ENCODE results near the gene TFAP2E. TPM values are rescaled to one million over a fixed set of nuclear protein-coding genes. Genes with fewer than 3 reads are reported as not detected.

The TFAP2E gene
- total RNA-seq, 8 experiments from 2014 or later, result 0.20 to 12.4 (median 3.0) TPM

DNA sequence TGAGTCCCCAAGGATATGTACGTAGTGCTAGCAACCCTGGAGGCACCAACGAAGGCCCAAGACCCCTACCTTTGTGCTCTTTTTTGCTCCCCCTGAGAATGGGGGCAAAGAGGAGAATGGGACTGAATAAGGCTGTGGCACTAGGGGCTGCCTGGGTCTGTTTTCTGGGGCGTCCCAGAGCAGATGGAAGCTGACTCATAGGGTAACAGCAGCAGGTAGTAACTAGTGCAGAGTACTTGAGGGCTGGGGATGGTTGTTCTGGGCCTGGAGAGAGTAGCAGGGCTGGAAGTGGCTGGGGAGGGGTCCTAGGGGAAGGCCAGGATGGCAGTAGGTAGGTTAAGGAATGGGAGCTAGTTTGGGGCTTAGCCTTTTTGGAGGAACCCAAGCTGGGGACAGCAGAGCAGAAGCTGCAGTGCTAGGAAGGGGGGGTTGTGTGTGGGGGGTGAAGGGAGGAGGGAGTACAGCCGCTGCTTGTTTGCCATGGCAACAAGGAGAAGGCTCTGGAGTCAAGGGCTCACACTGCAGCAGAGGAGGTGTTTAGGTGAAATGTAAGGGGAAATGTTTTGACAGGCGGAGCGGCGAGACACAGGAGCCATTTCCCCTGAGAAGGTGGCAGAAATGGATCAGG lies 13.7 kb upstream of the TFAP2E start:
- ATAC-seq (replicated peaks in 6 of 8), result no peak
- Histone ChIP-seq H3K4me1 (replicated peaks in 1 of 2) (peaks cover 23 to 24% of the 10 kb centered on the region in 2 donors), H3K4me3 (peak overlapping the region; percentile 68 to 93 (median 86))

GRCh38 chr1:35560256-35561225 lies 12.6 kb upstream of the TFAP2E start:
- WGBS, 10 experiments, result 33 to 99% (median 90%) methylated on average over 1 to 28 of the region's 44 CpGs; no CpG with 5 or more reads in 5 of the 10 experiments
- in situ Hi-C loops (cut with MboI; ENCODE audit: low pct_unique_long_range_greater_than_20kb in 2 of 9, low sequenced_read_pairs in 9 of 9, unreplicated experiment in 9 of 9), result loop anchor here in 5 of 9 experiments (10.0 to 25.0 kb wide), 2 partner anchors 152 to 164 kb away; partner anchors contain the start of gene C1orf216 (in 2 of the 5)
- Histone ChIP-seq H3K4me3 (no peak overlapping the region), H3K27ac (no peak overlapping the region), H3K4me1 (replicated peaks in 1 of 2) (peaks cover 13 to 14% of the 10 kb centered on the region in 2 donors)
- no peak for ATAC-seq (replicated peaks in 6 of 8)

More for the DNA sequence above, 13.7 kb upstream of the TFAP2E start:
- in situ Hi-C loops (cut with MboI; ENCODE audit: low pct_unique_long_range_greater_than_20kb in 2 of 9, low sequenced_read_pairs in 9 of 9, unreplicated experiment in 9 of 9), result loop anchor here in 2 of 9 experiments (25.0 kb wide), 1 partner anchor 153 kb away; the partner anchor contains the start of gene C1orf216 (in 2 of the 2)
- WGBS, 10 experiments, result 50 to 100% (median 97%) methylated on average over 1 to 5 of the region's 7 CpGs; no CpG with 5 or more reads in 2 of the 10 experiments
- no peak overlapping the region for H3K27ac ChIP-seq

DNA sequence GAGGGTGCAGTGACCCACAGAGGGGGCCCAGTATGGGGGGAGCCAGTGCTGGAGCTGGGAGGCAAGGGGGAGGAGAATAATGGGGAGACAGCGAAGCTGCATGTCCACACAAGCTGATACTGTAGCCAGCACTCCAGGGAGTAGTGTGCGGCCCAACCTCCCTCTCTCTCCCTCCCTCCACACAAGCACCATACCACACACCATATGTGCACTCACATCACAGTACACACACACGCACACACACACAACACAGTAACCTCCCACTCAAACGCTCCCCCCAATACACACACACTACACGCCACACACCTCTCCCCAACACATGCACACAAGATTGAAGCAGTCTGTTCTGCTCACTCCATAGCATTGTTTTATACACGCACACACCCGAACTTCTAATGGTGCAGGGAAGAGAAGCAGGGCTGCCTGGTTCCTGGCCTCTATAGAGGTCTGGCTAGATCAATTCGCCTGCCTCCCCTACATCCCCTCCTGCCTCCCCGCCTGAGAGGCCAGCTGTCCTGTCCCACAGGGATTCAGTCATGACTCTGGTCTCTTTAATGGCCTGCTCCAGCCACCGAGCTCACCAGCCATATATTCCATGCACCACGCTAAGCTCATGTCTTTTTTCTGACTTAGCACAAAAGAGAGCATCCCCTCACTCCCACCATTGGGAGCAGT lies 11.7 kb upstream of the TFAP2E start:
- ATAC-seq (replicated peaks in 6 of 8), result no peak
- in situ Hi-C loops (cut with MboI; ENCODE audit: low pct_unique_long_range_greater_than_20kb in 2 of 9, low sequenced_read_pairs in 9 of 9, unreplicated experiment in 9 of 9), result loop anchor here in 5 of 9 experiments (10.0 to 25.0 kb wide), 2 partner anchors 151 to 163 kb away; partner anchors contain the start of gene C1orf216 (in 2 of the 5)
- WGBS, 10 experiments, result 71 to 94% (median 85%) methylated on average over 3 to 4 of the region's 11 CpGs; no CpG with 5 or more reads in 6 of the 10 experiments
- peaks cover 4 to 8% of the 10 kb centered on the region in 2 donors for H3K4me1 ChIP-seq (replicated peaks in 1 of 2)
- no peak overlapping the region for H3K4me3 ChIP-seq
- H3K27ac ChIP-seq, result no peak overlapping the region

- no peak overlapping the region for H3K4me3 ChIP-seq
Measured at GRCh38 chr1:35561972-35562680, 11.0 kb upstream of the TFAP2E start.

GRCh38 chr1:35563166-35563565 lies 9.9 kb upstream of the TFAP2E start:
- in situ Hi-C loops (cut with MboI; ENCODE audit: low pct_unique_long_range_greater_than_20kb in 2 of 9, low sequenced_read_pairs in 9 of 9, unreplicated experiment in 9 of 9), result loop anchor here in 5 of 9 experiments (10.0 to 25.0 kb wide), 2 partner anchors 149 to 162 kb away; partner anchors contain the start of gene C1orf216 (in 2 of the 5)
- Histone ChIP-seq H3K27ac (no peak overlapping the region), H3K4me3 (no peak overlapping the region), H3K4me1 (replicated peaks in 1 of 2) (peaks cover 4 to 8% of the 10 kb centered on the region in 2 donors)
- ATAC-seq (replicated peaks in 6 of 8), result no peak
- 63 to 100% (median 93%) methylated on average over 1 to 4 of the region's 12 CpGs; no CpG with 5 or more reads in 5 of the 10 experiments for WGBS, 10 experiments

More at GRCh38 chr1:35561972-35562680, 11.0 kb upstream of the TFAP2E start:
- Histone ChIP-seq H3K27ac (no peak overlapping the region), H3K4me1 (replicated peaks in 1 of 2) (peaks cover 4 to 8% of the 10 kb centered on the region in 2 donors)
- WGBS, 10 experiments, result 60 to 100% (median 86%) methylated on average over 1 to 13 of the region's 15 CpGs; no CpG with 5 or more reads in 3 of the 10 experiments
- no peak for ATAC-seq (replicated peaks in 6 of 8)
- in situ Hi-C loops (cut with MboI; ENCODE audit: low pct_unique_long_range_greater_than_20kb in 2 of 9, low sequenced_read_pairs in 9 of 9, unreplicated experiment in 9 of 9), result loop anchor here in 5 of 9 experiments (10.0 to 25.0 kb wide), 2 partner anchors 150 to 163 kb away; partner anchors contain the start of gene C1orf216 (in 2 of the 5)

GRCh38 chr1:35564037-35564883 lies 8.9 kb upstream of the TFAP2E start:
- peak; percentile 39 to 77 (median 45) for ATAC-seq (replicated peaks in 6 of 8)
- in situ Hi-C loops (cut with MboI; ENCODE audit: low pct_unique_long_range_greater_than_20kb in 2 of 9, low sequenced_read_pairs in 9 of 9, unreplicated experiment in 9 of 9), result loop anchor here in 5 of 9 experiments (10.0 to 25.0 kb wide), 2 partner anchors 148 to 161 kb away; partner anchors contain the start of gene C1orf216 (in 2 of the 5)
- 30 to 93% (median 69%) methylated on average over 1 to 8 of the region's 9 CpGs; no CpG with 5 or more reads in 2 of the 10 experiments for WGBS, 10 experiments
- Histone ChIP-seq H3K27ac (no peak overlapping the region), H3K4me1 (replicated peaks in 1 of 2) (peaks cover under 1 to 2% of the 10 kb centered on the region in 2 donors), H3K4me3 (no peak overlapping the region)

DNA sequence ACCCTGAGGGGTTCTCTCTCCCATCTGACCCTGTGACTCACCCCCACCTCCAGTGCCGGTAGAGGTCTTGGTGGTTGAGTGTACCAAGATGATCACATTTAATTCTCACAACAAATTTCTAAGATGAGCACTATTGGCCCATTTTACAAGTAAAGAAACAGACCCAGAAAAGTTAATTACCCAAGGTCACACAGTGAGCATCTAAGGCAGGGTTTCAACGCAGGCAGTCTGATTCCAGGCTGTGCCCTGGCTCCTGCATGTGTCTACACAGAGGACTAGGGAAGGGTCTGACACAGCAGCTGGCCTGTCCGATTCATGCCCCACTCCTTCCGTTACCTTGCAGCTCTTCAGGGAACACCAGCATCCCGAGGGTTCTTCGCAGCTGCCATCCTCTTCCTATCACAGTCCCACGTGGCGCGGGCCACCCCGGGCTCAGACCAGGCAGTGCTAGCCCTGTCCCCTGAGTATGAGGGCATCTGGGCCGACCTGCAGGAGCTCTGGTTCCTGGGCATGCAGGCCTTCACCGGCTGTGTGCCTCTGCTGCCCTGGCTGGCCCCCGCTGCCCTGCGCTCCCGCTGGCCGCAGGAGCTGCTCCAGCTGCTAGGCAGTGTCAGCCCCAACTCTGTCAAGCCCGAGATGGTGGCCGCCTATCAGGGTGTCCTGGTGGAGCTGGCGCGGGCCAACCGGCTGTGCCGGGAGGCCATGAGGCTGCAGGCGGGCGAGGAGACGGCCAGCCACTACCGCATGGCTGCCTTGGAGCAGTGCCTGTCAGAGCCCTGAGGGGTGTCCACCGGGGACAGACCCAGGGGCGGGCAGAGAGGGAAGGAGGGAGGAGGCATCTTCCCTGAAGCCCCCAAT lies 8.0 kb upstream of the TFAP2E start:
- no peak for ATAC-seq (replicated peaks in 6 of 8)
- no peaks in the 10 kb centered on the region for H3K4me1 ChIP-seq (replicated peaks in 1 of 2)
- WGBS, 10 experiments, result 58 to 100% (median 83%) methylated on average over 1 to 21 of the region's 28 CpGs; no CpG with 5 or more reads in 1 of the 10 experiments
- no peak overlapping the region for H3K4me3 ChIP-seq
- in situ Hi-C loops (cut with MboI; ENCODE audit: low pct_unique_long_range_greater_than_20kb in 2 of 9, low sequenced_read_pairs in 9 of 9, unreplicated experiment in 9 of 9), result loop anchor here in 5 of 9 experiments (10.0 to 25.0 kb wide), 2 partner anchors 147 to 160 kb away; partner anchors contain the start of gene C1orf216 (in 2 of the 5)
- H3K27ac ChIP-seq, result no peak overlapping the region

- in situ Hi-C loops (cut with MboI; ENCODE audit: low pct_unique_long_range_greater_than_20kb in 2 of 9, low sequenced_read_pairs in 9 of 9, unreplicated experiment in 9 of 9), result loop anchor here in 5 of 9 experiments (10.0 to 25.0 kb wide), 2 partner anchors 147 to 159 kb away; partner anchors contain the start of gene C1orf216 (in 2 of the 5)
- no peak overlapping the region for H3K4me3 ChIP-seq
- ATAC-seq (replicated peaks in 6 of 8), result no peak
- H3K27ac ChIP-seq, result no peak overlapping the region
- H3K4me1 ChIP-seq (replicated peaks in 1 of 2), result no peaks in the 10 kb centered on the region
- WGBS, 10 experiments, result no CpG with 5 or more reads among the region's 11 CpGs
Measured at GRCh38 chr1:35565742-35566133, 7.4 kb upstream of the TFAP2E start.

GRCh38 chr1:35567947-35568558 lies 5.1 kb upstream of the TFAP2E start:
- Histone ChIP-seq H3K4me3 (no peak overlapping the region), H3K4me1 (replicated peaks in 1 of 2) (peaks cover 0 to 7% of the 10 kb centered on the region in 2 donors), H3K27ac (no peak overlapping the region)
- in situ Hi-C loops (cut with MboI; ENCODE audit: low pct_unique_long_range_greater_than_20kb in 2 of 9, low sequenced_read_pairs in 9 of 9, unreplicated experiment in 9 of 9), result loop anchor here in 5 of 9 experiments (10.0 to 25.0 kb wide), 2 partner anchors 144 to 157 kb away; partner anchors contain the start of gene C1orf216 (in 2 of the 5)
- no peak for ATAC-seq (replicated peaks in 6 of 8)
- WGBS, 10 experiments, result 36 to 73% (median 58%) methylated on average over 3 to 9 of the region's 9 CpGs; no CpG with 5 or more reads in 1 of the 10 experiments

DNA sequence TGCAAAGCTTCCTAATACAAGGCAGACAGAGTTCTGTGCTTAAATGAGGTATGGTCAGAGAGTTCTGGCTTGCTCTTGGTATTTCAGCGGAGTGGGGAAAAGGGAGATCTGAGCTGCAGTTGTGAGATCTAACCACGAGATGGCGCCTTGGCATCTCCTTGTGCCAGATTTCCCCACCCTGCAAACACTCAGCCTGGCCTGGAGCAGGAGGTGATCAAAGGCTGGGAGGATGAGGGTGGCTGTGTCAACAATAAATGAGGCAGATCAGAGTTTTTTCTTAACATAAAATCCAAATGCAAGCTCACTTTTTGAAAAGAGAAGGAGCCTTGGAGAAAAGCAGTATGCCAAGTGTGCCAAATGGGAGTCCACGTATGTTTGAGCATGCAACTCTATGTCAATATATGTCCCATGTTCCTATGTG lies 4.1 kb upstream of the TFAP2E start:
- Histone ChIP-seq H3K27ac (no peak overlapping the region), H3K4me3 (no peak overlapping the region), H3K4me1 (replicated peaks in 1 of 2) (peaks cover 0 to 7% of the 10 kb centered on the region in 2 donors)
- in situ Hi-C loops (cut with MboI; ENCODE audit: low pct_unique_long_range_greater_than_20kb in 2 of 9, low sequenced_read_pairs in 9 of 9, unreplicated experiment in 9 of 9), result loop anchor here in 5 of 9 experiments (10.0 to 25.0 kb wide), 2 partner anchors 143 to 156 kb away; partner anchors contain the start of gene C1orf216 (in 2 of the 5)
- ATAC-seq (replicated peaks in 6 of 8), result peak; percentile 35 to 59 (median 49)
- 0 to 34% (median 13%) methylated on average over 2 to 4 of the region's 4 CpGs; no CpG with 5 or more reads in 4 of the 10 experiments for WGBS, 10 experiments

All from motor neuron (in vitro differentiated cells).